Measurements from ENCODE around the gene MYO16.
"Not testable (repeated sequence)": the region's sequence is repeated elsewhere in the genome, so short reads cannot be mapped to it uniquely, and the experiment has no call there.

Gene MYO16

GRCh38 chr13:109215377-109215776, 586.0 kb downstream of the MYO16 start:
- no peak overlapping the region for H3K4me3 Mint-ChIP-seq
- no peaks in the 10 kb centered on the region for H3K27me3 Mint-ChIP-seq
- no peaks in the 10 kb centered on the region for H3K4me1 Mint-ChIP-seq
- no peak for DNase-seq
- no peak overlapping the region for H3K27ac Mint-ChIP-seq
- H3K36me3 Mint-ChIP-seq, result no peaks in the 10 kb centered on the region
- CTCF ChIA-PET, result no interaction called here
- no peaks in the 10 kb centered on the region for H3K9me3 Mint-ChIP-seq

GRCh38 chr13:109217510-109217909, 588.1 kb downstream of the MYO16 start:
- CTCF ChIA-PET, H3K4me3 Mint-ChIP-seq, DNase-seq, H3K4me1 Mint-ChIP-seq, H3K27me3 Mint-ChIP-seq, H3K36me3 Mint-ChIP-seq, H3K9me3 Mint-ChIP-seq, H3K27ac Mint-ChIP-seq: not testable (repeated sequence)

- H3K9me3 Mint-ChIP-seq, result peaks cover 6% of the 10 kb centered on the region
These were observed 591.2 kb downstream of the MYO16 start for GRCh38 chr13:109220631-109221030.

GRCh38 chr13:109224033-109224432, 594.6 kb downstream of the MYO16 start:
- no peaks in the 10 kb centered on the region for H3K36me3 Mint-ChIP-seq
- CTCF ChIA-PET, result no interaction called here
- H3K4me3 Mint-ChIP-seq, result no peak overlapping the region
- peaks cover 6% of the 10 kb centered on the region for H3K9me3 Mint-ChIP-seq
- no peak overlapping the region for H3K27ac Mint-ChIP-seq
- no peak for DNase-seq
- no peaks in the 10 kb centered on the region for H3K4me1 Mint-ChIP-seq
- H3K27me3 Mint-ChIP-seq, result no peaks in the 10 kb centered on the region

More at GRCh38 chr13:109220631-109221030, 591.2 kb downstream of the MYO16 start:
- no peaks in the 10 kb centered on the region for H3K36me3 Mint-ChIP-seq
- H3K4me1 Mint-ChIP-seq, result no peaks in the 10 kb centered on the region
- no peak for DNase-seq
- no peak overlapping the region for H3K4me3 Mint-ChIP-seq
- no peak overlapping the region for H3K27ac Mint-ChIP-seq
- CTCF ChIA-PET, result no interaction called here
- no peaks in the 10 kb centered on the region for H3K27me3 Mint-ChIP-seq

GRCh38 chr13:109226631-109227030, 597.2 kb downstream of the MYO16 start:
- CTCF ChIA-PET, result no interaction called here
- no peaks in the 10 kb centered on the region for H3K4me1 Mint-ChIP-seq
- no peak overlapping the region for H3K4me3 Mint-ChIP-seq
- no peaks in the 10 kb centered on the region for H3K36me3 Mint-ChIP-seq
- no peaks in the 10 kb centered on the region for H3K27me3 Mint-ChIP-seq
- H3K9me3 Mint-ChIP-seq, result peaks cover 9% of the 10 kb centered on the region
- DNase-seq, result no peak
- no peak overlapping the region for H3K27ac Mint-ChIP-seq

DNA sequence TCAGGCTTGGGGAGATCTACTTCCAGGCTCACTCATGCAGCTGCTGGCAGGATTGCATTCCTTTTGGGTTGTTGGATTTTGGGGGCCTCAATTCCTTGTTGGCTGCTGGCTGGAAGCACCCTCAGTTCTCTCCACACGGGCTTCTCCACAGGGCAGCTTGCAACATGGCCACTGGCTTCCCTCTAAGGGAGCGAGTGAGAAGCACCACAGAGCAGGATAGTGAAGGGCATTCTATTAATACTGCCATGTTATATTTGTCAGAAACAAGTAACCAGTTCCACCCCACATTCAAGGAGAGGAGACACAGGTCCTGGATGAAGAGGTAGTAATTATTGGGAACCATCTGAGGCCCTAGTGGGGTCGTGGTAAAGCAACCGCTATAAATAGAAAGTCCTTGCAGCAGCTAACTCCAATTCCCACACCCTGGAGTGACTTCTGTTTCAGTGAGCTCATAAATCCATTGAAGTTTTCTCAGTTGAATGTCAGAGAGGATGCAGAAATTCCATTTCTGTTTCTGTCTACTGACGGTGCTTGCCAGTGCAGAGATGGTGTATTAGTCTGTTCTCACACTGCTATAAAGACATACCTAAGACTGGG, 598.0 kb downstream of the MYO16 start:
- no peak for DNase-seq
- no peaks in the 10 kb centered on the region for H3K4me1 Mint-ChIP-seq
- no peak overlapping the region for H3K27ac Mint-ChIP-seq
- no peak overlapping the region for H3K4me3 Mint-ChIP-seq
- no peaks in the 10 kb centered on the region for H3K36me3 Mint-ChIP-seq
- CTCF ChIA-PET, result no interaction called here
- H3K9me3 Mint-ChIP-seq, result peaks cover 9% of the 10 kb centered on the region
- no peaks in the 10 kb centered on the region for H3K27me3 Mint-ChIP-seq

GRCh38 chr13:109228211-109228610, 598.8 kb downstream of the MYO16 start:
- Mint-ChIP-seq H3K4me1 (no peaks in the 10 kb centered on the region), H3K36me3 (no peaks in the 10 kb centered on the region), H3K27ac (no peak overlapping the region), H3K4me3 (no peak overlapping the region), H3K9me3 (peaks cover 9% of the 10 kb centered on the region), H3K27me3 (no peaks in the 10 kb centered on the region)
- CTCF ChIA-PET, result no interaction called here
- no peak for DNase-seq

DNA sequence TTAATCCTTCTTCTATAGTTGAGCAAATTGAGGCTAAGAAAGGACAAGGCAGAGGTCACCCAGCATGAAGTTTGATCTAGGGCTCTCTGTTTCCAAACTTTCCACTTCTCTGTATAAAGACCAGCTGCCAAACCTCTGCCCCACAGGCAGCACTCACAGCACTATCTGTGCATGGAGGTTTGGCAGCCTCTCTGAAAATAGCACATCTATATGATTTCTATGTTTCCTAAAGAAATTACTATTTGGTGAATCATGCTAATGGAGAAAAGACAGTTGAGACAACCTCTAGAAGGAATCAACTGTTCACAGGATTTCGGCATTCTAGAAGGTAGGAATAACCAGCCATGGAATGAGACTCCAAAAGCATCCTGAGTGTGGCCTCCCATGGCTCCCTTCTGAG, 602.5 kb downstream of the MYO16 start:
- Mint-ChIP-seq H3K4me1 (no peaks in the 10 kb centered on the region), H3K9me3 (peaks cover 3% of the 10 kb centered on the region), H3K27ac (no peak overlapping the region), H3K4me3 (no peak overlapping the region), H3K27me3 (no peaks in the 10 kb centered on the region), H3K36me3 (no peaks in the 10 kb centered on the region)
- DNase-seq, result no peak
- CTCF ChIA-PET, result interaction anchor here (0.5 kb wide), 1 partner anchor 316 kb away, joined by 3 read pairs; no protein-coding TSS in a partner anchor

GRCh38 chr13:109233293-109233692, 603.9 kb downstream of the MYO16 start:
- H3K4me3 Mint-ChIP-seq, result no peak overlapping the region
- H3K36me3 Mint-ChIP-seq, result no peaks in the 10 kb centered on the region
- H3K9me3 Mint-ChIP-seq, result peaks cover 3% of the 10 kb centered on the region
- H3K27me3 Mint-ChIP-seq, result no peaks in the 10 kb centered on the region
- no peaks in the 10 kb centered on the region for H3K4me1 Mint-ChIP-seq
- no peak for DNase-seq
- CTCF ChIA-PET, result no interaction called here
- H3K27ac Mint-ChIP-seq, result no peak overlapping the region

DNA sequence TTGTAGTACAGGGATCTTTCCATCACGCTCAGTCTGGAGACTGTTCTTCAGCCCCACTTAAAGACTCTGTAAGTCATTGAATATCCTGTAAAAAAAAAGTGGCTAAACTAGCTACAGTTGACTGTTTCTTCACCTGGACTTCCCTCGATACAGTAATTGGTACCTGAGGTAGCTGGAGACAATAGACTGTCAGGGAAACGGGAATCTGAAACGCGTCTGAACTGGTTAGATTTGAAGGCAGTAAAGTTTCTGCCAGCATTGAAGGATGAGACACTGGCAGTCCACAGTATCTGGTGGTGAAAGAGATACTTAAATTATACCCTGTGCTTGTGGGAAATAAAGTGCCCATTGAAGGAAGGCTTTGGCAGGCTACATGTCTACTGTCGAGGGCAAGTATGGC, 606.5 kb downstream of the MYO16 start:
- Mint-ChIP-seq H3K9me3 (no peaks in the 10 kb centered on the region), H3K27me3 (peaks cover 4% of the 10 kb centered on the region), H3K36me3 (no peaks in the 10 kb centered on the region), H3K27ac (no peak overlapping the region), H3K4me1 (no peaks in the 10 kb centered on the region), H3K4me3 (no peak overlapping the region)
- DNase-seq, result no peak
- CTCF ChIA-PET, result no interaction called here

DNA sequence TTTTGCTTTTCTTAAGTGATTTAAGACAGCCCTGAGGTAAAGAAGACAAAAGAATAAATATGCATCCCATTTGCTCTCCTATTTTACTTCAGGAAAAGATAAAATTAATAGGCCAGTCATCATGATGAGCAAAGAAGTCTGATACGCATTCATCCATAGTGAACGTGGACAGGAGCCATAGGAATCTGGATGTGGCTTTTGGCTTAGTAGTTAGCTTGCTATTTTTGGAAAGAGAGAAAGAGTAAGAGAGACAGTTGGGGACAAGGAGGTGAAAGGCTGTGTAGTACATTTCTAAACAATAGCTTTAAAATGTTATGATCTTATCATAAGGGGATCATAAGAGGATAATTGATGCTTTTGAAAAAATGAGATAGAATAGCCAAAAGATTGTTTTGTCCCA, 611.7 kb downstream of the MYO16 start:
- Mint-ChIP-seq H3K27me3 (peaks cover 4% of the 10 kb centered on the region), H3K36me3 (no peaks in the 10 kb centered on the region), H3K4me1 (no peaks in the 10 kb centered on the region), H3K4me3 (no peak overlapping the region), H3K27ac (no peak overlapping the region), H3K9me3 (no peaks in the 10 kb centered on the region)
- DNase-seq, result no peak
- CTCF ChIA-PET, result no interaction called here

GRCh38 chr13:109243311-109243951, 614.0 kb downstream of the MYO16 start:
- CTCF ChIA-PET, result no interaction called here
- Mint-ChIP-seq H3K36me3 (no peaks in the 10 kb centered on the region), H3K9me3 (no peaks in the 10 kb centered on the region), H3K27ac (no peak overlapping the region), H3K27me3 (peaks cover 4% of the 10 kb centered on the region), H3K4me1 (no peaks in the 10 kb centered on the region), H3K4me3 (no peak overlapping the region)
- DNase-seq, result no peak

DNA sequence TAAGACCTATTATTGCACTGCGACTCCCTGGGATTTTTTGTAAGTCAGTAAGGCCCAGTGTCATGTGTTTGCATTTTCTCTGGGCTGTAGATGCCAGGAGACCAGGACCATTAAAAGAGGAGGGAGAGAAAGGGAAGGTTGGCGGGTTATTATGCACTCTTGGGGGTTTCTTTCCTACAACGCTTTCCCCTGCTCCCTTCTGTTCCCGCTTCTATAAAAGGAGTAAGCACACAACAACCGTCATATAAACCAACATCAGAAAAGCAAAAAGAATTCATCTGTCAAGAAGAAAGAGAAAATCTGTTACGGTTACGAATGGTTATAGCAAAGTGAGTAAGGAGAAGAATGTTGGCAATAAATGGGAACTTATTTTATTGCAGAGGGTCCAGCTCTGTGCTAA, 615.2 kb downstream of the MYO16 start:
- CTCF ChIA-PET, result no interaction called here

GRCh38 chr13:109246001-109246400, 616.6 kb downstream of the MYO16 start:
- no peak overlapping the region for H3K4me3 Mint-ChIP-seq
- DNase-seq, result no peak
- H3K27ac Mint-ChIP-seq, result no peak overlapping the region
- H3K9me3 Mint-ChIP-seq, result no peaks in the 10 kb centered on the region
- H3K4me1 Mint-ChIP-seq, result no peaks in the 10 kb centered on the region
- H3K36me3 Mint-ChIP-seq, result no peaks in the 10 kb centered on the region
- CTCF ChIA-PET, result no interaction called here
- no peaks in the 10 kb centered on the region for H3K27me3 Mint-ChIP-seq

More for the DNA sequence above, 615.2 kb downstream of the MYO16 start:
- Mint-ChIP-seq H3K4me3 (no peak overlapping the region), H3K27me3 (peaks cover 4% of the 10 kb centered on the region), H3K4me1 (no peaks in the 10 kb centered on the region), H3K27ac (no peak overlapping the region), H3K36me3 (no peaks in the 10 kb centered on the region), H3K9me3 (no peaks in the 10 kb centered on the region)
- DNase-seq, result no peak

GRCh38 chr13:109249780-109250528, 620.5 kb downstream of the MYO16 start:
- H3K4me3 Mint-ChIP-seq, result no peak overlapping the region
- no peaks in the 10 kb centered on the region for H3K4me1 Mint-ChIP-seq
- DNase-seq, result no peak
- no peaks in the 10 kb centered on the region for H3K9me3 Mint-ChIP-seq
- CTCF ChIA-PET, result interaction anchor here (1.1 kb wide), 1 partner anchor 404 kb away, joined by 3 read pairs; no protein-coding TSS in a partner anchor
- no peak overlapping the region for H3K27ac Mint-ChIP-seq
- H3K27me3 Mint-ChIP-seq, result no peaks in the 10 kb centered on the region
- no peaks in the 10 kb centered on the region for H3K36me3 Mint-ChIP-seq

All from activated naive CD4-positive, alpha-beta T cell treated with anti-CD3 and anti-CD28 coated beads, Interleukin-2, amount 10 ng/mL, durations not matched to agents 7 days and 5 days (primary cell).